ENCODE data around the gene ATG9B. TPM values are rescaled to one million over a fixed set of nuclear protein-coding genes. Genes with fewer than 3 reads are reported as not detected.

The ATG9B gene
- total RNA-seq, result 0.10 TPM in 1 of 2 replicates, not detected in the other

- DNase-seq (ENCODE audit: extremely low read depth, low read depth, low spot score), result no peak
Observed at GRCh38 chr7:151024435-151025056, at the start of gene ATG9B. Gene ATG9B (minus strand): TSS chr7:151024494. CDS start chr7:151024423, 71 bp downstream.

GRCh38 chr7:151073990-151074389 lies 49.7 kb upstream of the ATG9B start:
- DNase-seq (ENCODE audit: extremely low read depth, low read depth, low spot score), result no peak

- no peak for DNase-seq (ENCODE audit: extremely low read depth, low read depth, low spot score)
Observed at GRCh38 chr7:151071032-151071866, 47.0 kb upstream of the ATG9B start.

- no peak for DNase-seq (ENCODE audit: extremely low read depth, low read depth, low spot score)
Observed at GRCh38 chr7:151070574-151070960, 46.3 kb upstream of the ATG9B start.

GRCh38 chr7:151069841-151070573 lies 45.7 kb upstream of the ATG9B start:
- DNase-seq (ENCODE audit: extremely low read depth, low read depth, low spot score), result no peak

- DNase-seq (ENCODE audit: extremely low read depth, low read depth, low spot score), result no peak
Observed at GRCh38 chr7:151068069-151068773, 43.9 kb upstream of the ATG9B start.

GRCh38 chr7:151066273-151066974 lies 42.1 kb upstream of the ATG9B start:
- DNase-seq (ENCODE audit: extremely low read depth, low read depth, low spot score), result no peak

- DNase-seq (ENCODE audit: extremely low read depth, low read depth, low spot score), result no peak
Observed at GRCh38 chr7:151065516-151065915, 41.2 kb upstream of the ATG9B start.

- DNase-seq (ENCODE audit: extremely low read depth, low read depth, low spot score), result no peak
Observed at GRCh38 chr7:151064993-151065392, 40.7 kb upstream of the ATG9B start.

- DNase-seq (ENCODE audit: extremely low read depth, low read depth, low spot score), result no peak
Observed at GRCh38 chr7:151064454-151064853, 40.2 kb upstream of the ATG9B start.

- DNase-seq (ENCODE audit: extremely low read depth, low read depth, low spot score), result no peak
Observed at GRCh38 chr7:151063212-151063561, 38.9 kb upstream of the ATG9B start.

- DNase-seq (ENCODE audit: extremely low read depth, low read depth, low spot score), result no peak
Observed at GRCh38 chr7:151062399-151063211, 38.3 kb upstream of the ATG9B start.

- DNase-seq (ENCODE audit: extremely low read depth, low read depth, low spot score), result no peak
Observed at GRCh38 chr7:151062111-151062398, 37.8 kb upstream of the ATG9B start.

- no peak for DNase-seq (ENCODE audit: extremely low read depth, low read depth, low spot score)
Observed at GRCh38 chr7:151061213-151062110, 37.2 kb upstream of the ATG9B start.

- DNase-seq (ENCODE audit: extremely low read depth, low read depth, low spot score), result no peak
Observed at GRCh38 chr7:151060416-151061212, 36.3 kb upstream of the ATG9B start.

GRCh38 chr7:151060113-151060415 lies 35.8 kb upstream of the ATG9B start:
- no peak for DNase-seq (ENCODE audit: extremely low read depth, low read depth, low spot score)

- no peak for DNase-seq (ENCODE audit: extremely low read depth, low read depth, low spot score)
Observed at GRCh38 chr7:151059367-151060112, 35.2 kb upstream of the ATG9B start, which contains the start of gene SLC4A2. Gene SLC4A2 (plus strand): TSS chr7:151059589. CDS start chr7:151061988, 2,399 bp downstream.
